Activated CD8-positive, alpha-beta memory T cell treated with anti-CD3 and anti-CD28 coated beads for 48 hours (primary cell): ENCODE results near the gene PTOV1.

Experiments used
- DNase-seq, 3 experiments: peaks; one replicate each; pipeline ENCODE4 v3.0.0-alpha.2; 2020; ENCODE audit warnings: low read depth in 2 of 3, low spot score in 2 of 3

Gene PTOV1

DNA sequence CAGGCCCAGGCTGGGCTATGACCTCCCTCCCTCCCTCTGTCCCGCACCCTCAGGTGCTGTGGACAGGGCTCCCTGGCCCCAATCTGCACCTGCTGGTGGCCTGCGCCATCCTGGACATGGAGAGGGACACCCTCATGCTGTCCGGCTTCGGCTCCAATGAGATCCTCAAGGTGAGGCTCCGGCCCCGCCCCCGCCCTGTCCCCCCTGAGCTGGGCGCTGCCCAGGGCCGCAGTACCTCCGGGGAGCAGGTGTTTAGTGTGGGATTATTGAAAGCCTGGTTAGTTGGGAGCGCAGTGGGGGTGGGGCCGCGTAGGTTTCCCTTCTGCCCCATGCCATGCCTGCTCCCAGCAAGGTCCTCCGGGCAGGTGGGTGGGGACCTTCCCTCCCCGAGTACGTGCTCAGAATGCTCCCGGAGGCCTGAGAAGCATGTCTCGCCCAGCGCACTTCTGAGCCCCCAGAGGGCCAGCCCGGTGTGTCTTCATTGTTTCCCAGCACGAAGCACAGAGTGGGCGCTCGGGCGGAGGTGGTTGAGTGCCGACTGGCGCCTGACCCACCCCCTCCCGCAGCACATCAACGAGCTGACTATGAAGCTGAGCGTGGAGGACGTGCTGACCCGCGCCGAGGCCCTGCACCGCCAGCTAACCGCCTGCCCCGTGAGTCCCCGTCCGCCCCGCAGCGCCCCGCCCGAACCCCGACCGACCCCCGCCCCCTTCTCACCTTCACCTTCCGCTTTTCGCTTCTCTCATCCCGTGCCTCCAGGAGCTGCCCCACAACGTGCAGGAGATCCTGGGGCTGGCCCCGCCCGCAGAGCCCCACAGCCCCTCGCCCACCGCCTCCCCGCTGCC lies 36.9 kb downstream of the PTOV1 start:
- no peak for DNase-seq

DNA sequence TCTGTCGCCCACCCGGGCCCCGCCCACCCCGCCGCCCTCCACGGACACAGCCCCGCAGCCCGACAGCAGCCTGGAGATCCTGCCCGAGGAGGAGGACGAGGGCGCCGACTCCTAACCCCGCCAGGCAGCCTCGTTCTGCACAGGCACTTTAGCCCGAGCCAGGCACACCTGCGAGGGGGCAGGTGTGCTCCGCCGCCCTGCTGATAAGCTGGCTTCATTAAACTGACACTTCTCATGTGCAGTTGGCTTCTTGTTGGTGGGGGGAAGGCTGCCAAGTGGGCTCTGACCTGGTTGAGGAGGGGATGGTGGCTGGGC lies 37.5 kb downstream of the PTOV1 start:
- DNase-seq, result no peak

DNA sequence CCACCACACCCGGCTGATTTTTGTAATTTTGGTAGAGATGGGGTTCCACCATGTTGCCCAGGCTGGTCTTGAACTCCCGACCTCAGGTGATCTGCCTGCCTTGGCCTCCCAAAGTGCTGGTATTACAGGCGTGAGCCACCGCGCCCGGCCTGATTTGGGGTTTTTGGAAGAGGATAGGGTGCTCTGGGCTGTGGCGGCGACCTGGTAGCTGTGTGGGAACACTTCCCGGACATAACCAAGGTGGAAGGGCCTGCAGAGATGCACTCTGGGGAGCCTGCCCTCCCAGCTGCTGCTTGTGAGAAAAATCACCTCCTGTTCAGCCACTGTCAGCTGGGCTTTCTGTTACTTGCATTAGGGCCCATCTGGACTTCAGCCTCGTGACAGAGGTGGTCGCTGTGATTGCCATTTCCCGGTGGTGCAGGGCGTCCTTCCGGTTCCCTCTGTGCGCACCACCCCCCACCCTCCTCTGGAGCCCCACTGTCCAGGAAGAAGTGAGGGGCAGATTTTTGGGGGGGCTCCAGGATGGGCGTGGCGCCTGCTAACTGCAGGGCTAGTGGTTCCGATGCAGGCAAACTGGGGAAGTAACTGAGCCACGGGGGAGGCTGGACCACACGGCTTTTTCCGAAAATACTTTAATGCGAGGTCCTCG lies 38.2 kb downstream of the PTOV1 start:
- no peak for DNase-seq

DNA sequence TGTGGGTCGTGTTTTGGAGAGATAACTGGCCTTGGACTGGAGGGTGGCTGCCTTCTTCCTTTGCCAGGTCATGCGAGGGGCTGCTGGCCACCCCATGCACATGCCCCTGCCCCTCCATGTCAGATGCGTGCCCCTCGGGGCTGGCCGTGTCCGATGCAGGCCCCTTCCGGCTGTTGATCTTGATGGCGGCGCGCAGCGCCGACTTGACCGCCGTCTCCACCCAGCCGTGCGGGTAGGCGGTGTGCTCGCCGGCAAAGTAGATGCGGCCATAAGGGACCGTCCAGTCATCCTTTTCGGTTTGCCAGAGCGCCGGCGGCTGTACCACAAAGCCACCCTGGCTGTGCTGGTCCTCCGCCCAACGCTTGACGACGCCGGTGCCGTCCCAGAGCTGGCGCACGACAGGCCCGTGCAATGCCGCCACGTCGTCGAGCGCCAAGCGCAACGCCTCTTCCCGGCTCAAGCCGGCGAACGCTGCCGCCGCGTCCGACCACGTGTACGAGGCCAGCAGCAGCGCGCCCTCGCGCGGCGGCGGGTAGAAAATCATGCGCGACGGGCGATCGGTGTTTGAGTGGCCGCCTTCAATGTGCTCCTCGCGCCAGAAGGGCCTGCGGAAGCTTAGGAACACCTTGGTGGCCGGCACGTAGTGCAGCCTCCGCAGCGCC lies 38.9 kb downstream of the PTOV1 start:
- peak; percentile 46 to 51 (median 48) for DNase-seq

DNA sequence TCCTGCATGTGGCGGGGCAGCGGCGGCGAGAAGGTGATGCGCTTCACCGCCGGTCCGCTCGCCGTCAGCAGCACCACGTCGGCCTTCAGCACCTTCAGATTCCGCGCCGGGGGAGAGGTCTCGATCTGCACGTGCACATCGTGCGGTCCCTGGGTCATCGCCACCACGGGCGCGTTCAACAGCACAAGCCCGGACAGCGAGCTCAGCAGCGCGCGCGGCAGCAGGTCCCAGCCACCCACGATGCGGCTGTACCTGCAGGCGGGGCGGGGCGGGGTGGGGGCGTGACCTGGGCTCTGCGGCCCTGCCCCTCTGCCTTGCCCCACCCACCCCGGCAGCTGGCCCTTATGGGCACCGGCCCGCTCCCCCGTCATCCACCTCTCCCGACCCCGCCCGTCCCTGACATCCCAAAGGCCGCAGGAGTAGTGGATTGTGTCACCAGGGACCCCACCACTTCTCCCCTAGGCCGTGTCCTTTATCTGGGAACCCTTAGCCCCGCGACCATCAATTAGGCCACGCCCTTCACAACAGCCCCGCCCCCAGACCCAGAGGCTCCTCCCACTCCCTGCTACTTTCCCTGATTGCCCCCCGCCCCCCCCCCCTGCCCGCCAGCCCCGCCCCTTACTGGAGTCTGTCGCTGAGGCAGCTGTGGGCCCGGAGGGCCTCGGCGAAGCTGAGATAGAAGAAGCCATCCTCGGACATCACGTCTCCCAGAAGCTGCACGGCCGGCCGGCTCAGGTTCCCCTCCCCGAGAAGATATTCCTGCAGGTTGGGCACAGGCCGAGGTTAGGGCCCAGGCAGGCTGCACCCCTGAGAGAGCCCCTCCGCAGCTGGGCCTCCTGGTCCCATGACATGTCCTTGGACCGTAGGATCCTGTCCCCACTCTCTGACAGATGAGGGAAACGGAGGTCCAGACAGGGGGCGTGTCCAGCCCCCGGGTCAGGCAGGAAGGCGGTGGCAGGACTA lies 39.7 kb downstream of the PTOV1 start:
- no peak for DNase-seq

DNA sequence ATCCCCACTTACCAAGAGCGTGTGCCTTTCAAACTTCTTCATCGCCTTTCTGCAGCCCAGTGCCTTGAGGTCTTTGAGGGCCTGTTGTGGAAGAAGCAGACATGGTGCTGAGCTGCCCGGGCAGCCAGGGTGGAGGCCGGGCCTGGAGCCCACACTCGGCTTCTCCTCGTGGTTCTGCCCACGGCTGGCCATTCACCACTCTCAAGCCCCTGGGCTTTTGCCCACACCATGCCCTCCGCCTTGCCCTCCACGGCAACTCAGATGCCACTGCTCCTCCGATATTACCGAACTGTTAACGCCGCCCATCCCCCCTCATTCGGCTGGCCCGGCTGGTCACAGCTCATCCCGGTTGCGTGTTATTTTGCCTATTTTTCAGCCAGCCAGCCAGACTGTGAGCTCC lies 40.4 kb downstream of the PTOV1 start:
- no peak for DNase-seq

DNA sequence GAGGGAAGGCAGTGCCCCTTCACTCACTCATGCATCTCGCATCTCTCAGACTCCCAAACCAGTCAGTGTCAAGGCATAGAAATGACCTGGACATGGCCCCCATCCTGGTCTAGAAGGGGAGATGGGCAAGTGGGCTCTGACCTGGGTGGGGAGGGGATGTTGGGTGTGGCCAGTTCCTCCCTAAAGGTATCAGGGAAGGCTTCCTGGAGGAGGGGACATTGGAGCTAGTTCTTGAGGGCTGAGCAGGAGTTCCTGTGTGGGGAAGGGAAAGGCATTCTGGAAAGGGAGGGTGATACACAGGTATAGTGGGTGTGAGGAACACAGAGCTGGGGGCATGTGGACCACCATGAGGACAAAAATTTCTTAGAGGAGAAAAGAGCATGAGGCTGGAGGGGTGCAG lies 41.8 kb downstream of the PTOV1 start:
- DNase-seq, result no peak

DNA sequence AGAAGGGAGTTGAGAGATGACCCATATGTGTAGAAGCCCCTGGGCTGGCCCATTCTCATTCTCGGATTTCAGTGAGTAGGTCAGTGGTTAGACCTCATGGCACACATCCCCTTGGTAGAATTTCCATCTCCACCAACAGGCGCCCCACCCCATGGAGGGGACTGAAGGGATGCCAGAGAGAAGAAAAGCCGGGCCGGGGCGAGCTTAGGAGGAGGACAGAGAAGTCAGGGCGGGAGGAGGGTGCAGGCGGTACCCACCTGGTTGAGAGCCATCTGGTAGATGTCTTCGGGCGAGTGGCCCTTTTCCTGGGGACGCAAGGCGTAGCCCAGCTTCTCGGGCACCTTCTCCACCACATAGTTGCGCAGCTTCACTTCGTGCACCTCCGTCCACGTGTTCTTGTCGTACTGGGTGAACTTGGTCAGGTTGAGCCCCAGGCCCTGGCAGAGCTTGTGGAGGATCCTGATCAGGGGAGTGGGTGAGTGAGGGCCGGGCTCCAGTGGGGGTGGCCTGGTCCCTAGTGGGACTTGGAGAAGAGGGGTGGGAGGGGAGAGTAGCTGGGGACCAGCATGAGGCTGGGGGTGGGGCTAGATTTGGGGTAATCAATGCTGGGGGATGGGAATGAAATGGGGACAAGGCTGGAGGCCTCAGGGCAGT lies 43.2 kb downstream of the PTOV1 start:
- DNase-seq, result no peak

DNA sequence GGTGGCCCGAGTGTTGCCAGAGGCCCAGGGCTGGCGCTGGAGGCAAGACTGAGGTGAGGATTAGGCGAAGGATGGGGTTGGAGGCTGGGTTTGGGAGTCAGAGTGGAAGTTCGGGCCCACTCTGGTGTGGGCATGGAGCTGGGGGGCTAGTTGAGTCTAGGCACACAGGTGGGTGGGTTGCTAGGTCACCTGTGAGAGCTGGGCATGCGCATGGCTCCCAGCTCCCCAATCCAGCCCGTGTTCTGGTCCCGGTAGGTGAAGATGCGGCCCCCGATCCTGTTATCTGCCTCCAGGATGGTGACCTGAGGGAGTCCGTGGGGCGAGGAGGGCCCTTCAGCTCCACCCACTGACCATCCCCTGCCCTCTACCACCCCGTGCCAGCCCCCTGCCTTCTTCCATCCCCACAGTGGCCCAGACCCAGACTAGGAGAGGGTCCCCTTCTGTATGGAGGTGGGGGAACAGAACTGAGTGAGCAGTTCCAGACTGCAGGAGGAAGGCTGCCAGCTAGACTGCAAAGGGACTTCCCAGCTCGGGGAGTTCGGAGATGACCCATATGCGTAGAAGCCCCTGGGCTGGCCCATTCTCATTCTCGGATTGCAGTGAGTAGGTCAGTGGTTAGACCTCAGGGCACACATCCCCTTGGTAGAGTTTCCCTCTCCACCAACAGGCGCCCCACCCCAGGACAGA lies 44.1 kb downstream of the PTOV1 start:
- DNase-seq, result peak in 2 of 3 experiments; percentile 33 to 36

DNA sequence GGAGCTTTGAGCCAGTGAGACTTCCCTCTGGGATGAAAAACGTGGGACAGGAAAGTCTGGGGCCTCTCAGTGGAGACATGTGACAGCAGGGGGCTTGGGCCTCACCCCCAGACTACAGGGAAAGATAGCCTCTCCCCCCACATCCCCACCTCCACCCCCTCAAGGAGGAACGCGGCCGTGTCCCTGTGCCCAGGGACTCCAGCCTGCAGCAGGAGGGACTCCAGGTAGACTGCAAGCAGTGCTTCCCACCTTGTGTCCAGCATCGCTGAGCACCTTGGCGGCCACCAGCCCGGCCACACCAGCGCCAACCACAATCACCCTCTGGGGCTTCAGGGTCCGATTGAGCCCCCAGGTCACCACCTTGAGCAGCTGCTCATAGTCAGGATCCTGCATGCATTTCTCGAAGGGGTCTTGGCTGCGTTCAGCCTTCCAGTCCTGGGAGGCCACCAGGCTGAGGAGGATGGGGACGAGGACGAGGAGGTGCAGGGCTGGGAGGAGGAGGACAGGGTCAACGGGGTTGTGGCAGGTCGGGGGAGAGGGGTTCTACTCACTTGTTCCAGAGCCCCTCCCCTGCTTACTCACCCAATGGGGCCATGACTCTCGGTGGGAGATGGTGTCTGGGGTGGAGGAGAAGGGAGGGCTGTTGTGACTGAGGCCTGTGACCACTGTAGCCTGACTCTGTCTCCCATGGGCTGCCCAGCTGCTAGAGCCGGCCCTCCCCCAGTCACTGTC lies 44.8 kb downstream of the PTOV1 start:
- DNase-seq, result no peak

DNA sequence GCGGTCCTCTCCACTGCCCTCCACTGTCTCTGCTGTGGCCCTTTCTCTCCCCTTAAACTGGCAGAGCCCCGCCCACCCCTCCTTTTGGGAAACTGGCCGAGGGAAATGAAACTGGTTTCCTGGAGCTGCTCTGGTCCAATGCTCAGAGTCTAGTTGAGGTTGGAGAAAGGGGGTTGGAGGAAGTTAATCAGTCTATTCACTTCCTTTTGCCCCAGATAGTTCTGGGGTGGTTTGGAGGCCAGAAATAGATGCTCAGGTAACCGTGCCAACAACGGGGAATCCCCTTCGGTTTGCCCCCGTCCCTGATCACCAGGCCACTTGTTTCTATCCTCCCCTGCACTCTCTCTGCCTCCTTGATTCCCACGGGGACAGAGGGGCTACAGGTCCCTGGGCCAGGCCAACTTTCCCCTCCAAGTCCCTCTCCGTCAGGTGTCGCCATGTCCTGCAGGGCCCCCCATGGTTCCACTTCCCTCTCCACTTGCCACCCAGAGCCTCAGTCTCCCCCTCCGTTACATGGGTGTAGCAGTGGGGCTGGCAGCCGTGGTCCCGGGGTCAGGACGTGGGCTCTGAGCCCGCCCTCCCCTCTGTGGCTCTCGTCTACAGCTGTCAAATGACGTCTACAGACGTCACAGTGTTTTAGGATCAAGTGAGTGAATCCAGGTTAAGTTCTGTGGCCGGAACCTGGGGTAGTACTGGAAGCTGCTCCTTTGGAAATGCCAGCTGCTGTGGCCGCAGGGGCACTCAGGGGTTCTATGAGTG lies 46.1 kb downstream of the PTOV1 start, which contains the start of gene IL4I1:
Gene IL4I1, minus strand, starts transcription at position 25 of the 759 bp plus-strand sequence. CDS start 727 bp downstream, outside the sequence.
- peak; percentile 23 to 48 (median 46) for DNase-seq

DNA sequence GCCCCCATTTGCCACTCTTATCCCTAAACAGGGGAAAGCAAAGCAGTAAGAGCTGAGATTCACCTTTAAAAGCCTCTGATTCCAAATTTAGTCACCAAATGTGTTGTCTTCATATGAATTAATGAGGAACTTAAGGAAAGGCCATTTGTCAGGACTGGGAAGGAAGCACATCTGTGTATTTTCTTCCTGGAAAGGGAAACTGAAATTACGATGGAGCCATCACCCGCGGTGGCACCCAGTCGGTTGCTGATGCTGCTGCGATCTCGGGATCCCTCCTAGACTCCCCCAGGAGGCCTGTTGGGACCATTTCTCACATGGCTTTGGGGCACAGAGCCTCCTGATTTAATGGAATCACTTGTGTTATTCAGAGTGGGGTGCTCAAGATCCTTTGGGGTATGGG lies 53.2 kb downstream of the PTOV1 start:
- DNase-seq, result no peak

DNA sequence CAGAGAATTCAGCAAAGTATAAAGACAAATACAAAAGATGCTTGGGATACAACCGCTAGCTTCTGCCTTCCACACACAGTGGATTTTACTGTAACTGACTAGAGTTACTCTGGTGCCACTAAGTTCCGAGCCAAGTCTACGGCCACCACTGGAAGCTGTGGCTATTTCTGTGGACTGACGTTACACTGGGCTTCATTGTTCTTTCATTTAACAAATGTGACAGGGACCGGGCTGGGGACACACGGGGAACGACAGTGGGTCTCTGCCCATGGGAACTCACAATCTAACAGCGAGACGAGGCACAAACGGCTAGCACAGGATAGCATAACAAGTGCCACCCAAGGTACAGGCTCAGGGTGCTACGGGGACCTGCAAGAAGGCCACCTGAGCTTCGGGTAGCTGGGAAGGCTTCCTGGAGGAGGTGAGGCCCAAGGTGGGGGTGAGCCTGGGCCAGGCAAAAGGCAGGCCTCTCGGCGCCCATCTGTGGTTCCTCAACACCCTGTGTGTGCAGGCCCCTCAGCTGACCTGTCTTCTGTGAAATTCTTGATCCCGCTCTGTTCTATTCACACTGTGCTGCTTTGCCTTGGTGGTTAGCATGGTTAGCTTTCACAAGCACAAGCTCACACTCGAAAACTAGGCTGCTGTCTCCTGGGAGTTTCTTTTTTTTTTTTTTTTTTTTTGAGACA lies 56.1 kb downstream of the PTOV1 start:
- DNase-seq, result no peak

DNA sequence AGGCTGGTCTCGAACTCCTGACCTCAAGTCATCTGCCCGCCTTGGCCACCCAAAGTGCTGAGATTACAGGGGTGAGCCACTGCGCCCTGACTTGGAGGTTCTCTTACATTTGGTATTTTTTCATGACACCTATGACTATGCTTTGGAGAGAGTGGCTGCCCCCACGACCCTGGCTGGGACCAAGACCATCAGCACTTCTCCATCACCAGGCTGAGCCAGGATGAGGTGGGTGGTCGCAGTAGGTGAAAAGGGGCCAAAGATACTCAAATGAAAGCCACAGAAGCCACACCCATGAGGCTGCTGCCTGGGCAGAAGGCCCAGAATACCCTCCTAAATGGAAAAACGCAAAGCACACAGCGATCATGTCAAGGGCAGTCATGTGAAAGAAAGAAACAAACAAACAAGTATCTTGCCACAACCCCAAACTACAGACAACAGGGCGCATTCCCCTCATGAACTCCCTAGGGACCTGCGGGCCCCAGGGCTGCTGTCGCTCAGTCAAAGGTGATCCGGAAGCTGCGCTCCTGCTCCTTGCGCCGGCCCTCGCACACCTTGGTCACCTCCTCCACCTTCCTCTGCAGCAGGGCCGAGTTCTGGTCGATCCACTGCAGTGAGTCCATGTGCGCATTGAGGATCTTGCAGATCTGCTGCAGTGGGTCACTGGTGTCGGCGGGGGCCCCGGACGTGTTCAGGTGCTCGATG lies 56.9 kb downstream of the PTOV1 start:
- DNase-seq, result no peak

DNA sequence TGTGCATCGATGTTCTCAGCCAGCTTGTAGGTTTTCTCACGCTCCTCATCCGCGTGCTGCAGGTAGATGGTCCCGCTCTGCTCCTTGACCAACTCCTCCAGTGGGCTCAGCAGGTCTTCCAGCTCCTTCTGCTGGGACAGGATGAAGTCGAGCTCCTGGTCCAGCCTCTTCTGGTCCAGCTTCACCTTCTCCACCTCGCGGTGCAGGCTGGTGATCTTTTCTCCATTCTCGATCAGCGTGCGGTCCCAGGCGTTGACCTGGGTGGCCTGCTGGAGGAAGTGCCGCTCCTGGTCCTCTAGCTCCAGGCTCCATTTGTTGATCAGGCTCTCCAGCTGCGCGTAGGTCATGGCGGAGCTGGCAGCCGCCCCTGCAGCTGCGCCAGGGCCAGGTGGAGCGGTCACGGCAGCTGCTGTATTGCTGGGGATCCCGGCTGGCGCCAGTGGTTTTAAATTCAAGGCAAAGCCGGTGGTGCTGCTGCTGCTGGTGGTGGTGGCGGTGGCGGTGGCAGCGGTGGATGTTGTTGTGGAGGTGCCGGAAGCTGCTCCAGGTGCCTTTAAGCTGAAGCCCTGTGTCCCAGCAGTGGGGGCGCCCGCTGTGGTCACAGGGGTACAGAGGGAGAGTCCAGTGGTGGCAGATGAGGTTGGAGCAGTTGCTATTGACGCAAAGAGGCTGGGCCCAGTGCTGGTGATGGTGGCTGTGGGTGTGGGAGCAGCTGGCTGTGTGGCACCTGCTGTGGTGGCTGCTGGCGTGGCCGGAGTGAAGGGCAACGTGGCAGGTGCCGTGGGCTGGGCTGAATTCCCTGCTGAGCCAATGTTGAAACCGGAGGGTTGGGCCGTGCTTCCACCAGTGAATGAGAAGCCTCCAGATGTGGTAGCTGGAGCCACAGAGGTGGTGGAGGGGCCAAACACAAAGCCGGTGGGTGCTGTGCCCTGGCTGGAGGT lies 57.8 kb downstream of the PTOV1 start:
- DNase-seq, result no peak

DNA sequence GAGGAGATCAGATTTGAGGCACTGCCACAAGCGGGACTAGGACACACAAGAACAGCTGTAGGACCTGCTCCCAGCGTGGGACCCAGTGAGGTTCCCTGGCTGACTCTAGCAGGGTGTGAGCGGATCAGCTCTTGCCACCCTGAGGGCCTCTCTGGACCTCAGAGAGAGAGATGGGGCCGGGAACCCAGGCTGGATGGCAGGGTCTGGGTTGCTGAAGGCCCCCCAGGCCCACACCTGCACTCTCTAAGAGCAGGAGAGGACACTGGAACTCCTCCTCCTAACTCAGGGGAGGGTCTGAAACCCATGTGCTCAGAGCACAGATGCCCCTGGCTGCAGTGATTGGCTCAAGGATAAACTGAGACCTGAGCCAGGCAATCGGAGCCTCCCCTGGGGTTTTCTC lies 59.2 kb downstream of the PTOV1 start:
- DNase-seq, result no peak
